ENCODE results near the gene ZBTB1.

DNA sequence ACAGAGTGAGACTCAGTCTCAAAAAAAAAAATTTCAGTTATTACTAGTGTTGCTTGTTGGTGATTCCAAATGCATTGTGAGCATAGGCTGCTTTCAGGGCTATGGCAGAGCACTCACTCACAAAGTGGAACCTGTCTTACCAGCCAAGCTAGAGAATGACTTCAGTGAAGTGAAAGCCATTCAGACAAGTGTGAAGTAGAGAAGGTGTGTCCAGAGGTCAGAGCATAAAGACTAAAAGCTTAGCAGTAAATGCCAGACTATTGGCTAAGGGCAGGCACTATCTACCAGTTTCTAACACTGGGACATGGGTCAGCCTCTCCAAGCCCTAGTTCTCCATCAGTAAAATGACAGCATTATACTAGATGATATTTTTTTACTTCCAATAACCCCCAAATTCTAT lies 57.9 kb downstream of the ZBTB1 start:
- TF ChIP-seq, protein P1, sequence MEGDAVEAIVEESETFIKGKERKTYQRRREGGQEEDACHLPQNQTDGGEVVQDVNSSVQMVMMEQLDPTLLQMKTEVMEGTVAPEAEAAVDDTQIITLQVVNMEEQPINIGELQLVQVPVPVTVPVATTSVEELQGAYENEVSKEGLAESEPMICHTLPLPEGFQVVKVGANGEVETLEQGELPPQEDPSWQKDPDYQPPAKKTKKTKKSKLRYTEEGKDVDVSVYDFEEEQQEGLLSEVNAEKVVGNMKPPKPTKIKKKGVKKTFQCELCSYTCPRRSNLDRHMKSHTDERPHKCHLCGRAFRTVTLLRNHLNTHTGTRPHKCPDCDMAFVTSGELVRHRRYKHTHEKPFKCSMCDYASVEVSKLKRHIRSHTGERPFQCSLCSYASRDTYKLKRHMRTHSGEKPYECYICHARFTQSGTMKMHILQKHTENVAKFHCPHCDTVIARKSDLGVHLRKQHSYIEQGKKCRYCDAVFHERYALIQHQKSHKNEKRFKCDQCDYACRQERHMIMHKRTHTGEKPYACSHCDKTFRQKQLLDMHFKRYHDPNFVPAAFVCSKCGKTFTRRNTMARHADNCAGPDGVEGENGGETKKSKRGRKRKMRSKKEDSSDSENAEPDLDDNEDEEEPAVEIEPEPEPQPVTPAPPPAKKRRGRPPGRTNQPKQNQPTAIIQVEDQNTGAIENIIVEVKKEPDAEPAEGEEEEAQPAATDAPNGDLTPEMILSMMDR (IDR thresholded peaks at IDR 0.05): no peak
- TF ChIP-seq POLR2A (IDR thresholded peaks at IDR 0.05): no peak
